HG02623 (cell line): ENCODE data around the gene RNF145.

Experiments
- ATAC-seq: cut with Tn5 transposase; IDR thresholded peaks from one replicate; pipeline ENCODE4 v1.9.1; 2021; ENCODE audit warnings: moderate library complexity; ENCODE audit not compliant: unreplicated experiment

RNF145 gene

GRCh38 chr5:159218595-159219023, 9.3 kb upstream of the RNF145 start:
- ATAC-seq: no peak

- ATAC-seq: no peak
These were observed 7.9 kb upstream of the RNF145 start for GRCh38 chr5:159217236-159217635.

DNA sequence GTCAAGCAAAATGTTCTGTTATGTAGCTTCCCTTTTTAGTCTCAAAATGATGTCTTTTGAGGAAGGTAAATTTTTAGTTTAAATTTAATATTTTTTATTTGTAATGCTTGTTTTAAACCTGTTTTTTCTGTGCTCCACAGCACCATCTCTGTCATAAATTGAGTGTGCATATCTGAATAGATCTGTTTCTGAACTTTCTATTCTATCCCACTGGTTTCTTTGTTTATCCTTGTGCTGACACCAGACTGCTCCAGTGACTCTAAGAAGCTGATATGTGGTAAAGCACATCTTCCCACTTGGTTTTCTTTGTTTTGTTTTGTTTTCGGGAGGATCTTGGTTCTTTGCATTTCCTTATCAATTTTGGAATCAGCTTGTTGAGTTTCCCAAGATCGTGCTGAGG, 7.1 kb upstream of the RNF145 start:
- no peak for ATAC-seq

DNA sequence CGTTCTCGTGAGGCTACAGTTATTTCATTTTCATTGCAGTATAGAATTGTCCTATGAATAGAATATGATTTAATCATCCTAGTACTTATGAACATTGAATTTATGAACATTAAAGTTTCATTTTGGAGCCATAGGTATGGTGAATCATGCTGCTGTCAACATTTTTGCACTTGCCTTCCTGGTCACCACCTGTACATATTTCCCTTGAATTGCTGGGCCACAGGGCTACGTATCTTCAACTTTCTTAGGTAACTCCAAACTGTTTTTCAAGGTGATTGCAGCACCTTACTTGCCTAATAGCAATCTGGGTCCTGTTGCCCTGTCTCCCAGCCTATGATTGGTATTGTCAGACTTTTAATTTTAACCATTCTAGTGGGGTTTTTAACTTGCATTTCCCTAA, 6.5 kb upstream of the RNF145 start:
- no peak for ATAC-seq

GRCh38 chr5:159214486-159215271, 5.3 kb upstream of the RNF145 start:
- no peak for ATAC-seq

GRCh38 chr5:159212657-159213462, 3.5 kb upstream of the RNF145 start:
- no peak for ATAC-seq

- ATAC-seq: no peak
These were observed 2.4 kb upstream of the RNF145 start for GRCh38 chr5:159211729-159212174.

- no peak for ATAC-seq
These were observed 1.5 kb upstream of the RNF145 start for GRCh38 chr5:159210846-159211245.

GRCh38 chr5:159210210-159210661, 883 bp upstream of the RNF145 start:
- ATAC-seq: no peak

GRCh38 chr5:159208514-159209437, 577 bp downstream of the RNF145 start:
- peak; percentile 0 for ATAC-seq

- peak; percentile 45 for ATAC-seq
These were observed 1.5 kb downstream of the RNF145 start for GRCh38 chr5:159207686-159208513.

GRCh38 chr5:159207222-159207685, 2.1 kb downstream of the RNF145 start:
- no peak for ATAC-seq

- no peak for ATAC-seq
These were observed 2.5 kb downstream of the RNF145 start for GRCh38 chr5:159206818-159207217.

DNA sequence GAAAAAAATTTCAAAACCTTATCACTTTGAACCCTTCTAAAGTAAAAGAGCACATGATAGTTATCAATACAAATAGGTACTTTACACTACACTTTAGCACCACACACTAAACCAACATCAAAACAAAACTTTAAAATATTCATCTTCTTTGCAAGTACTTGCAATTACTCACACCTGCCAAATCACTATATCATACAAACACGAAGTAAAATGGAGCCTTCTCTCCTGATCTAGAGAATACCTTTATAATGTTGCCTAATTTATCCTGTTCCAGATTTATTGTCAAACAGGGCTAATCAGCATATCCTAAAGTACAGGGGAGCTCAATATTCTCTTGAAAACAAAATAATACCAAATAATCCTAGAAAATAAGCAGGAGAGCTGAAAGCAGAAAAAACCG, 3.0 kb downstream of the RNF145 start:
- no peak for ATAC-seq

- no peak for ATAC-seq
These were observed 6.0 kb downstream of the RNF145 start for GRCh38 chr5:159203351-159203750.

- ATAC-seq: no peak
These were observed 7.2 kb downstream of the RNF145 start for GRCh38 chr5:159202151-159202550.

- ATAC-seq: no peak
These were observed 9.6 kb downstream of the RNF145 start for GRCh38 chr5:159199780-159200179.

GRCh38 chr5:159199225-159199624, 10.1 kb downstream of the RNF145 start:
- ATAC-seq: no peak

- peak; percentile 98 for ATAC-seq
These were observed 11.0 kb downstream of the RNF145 start for GRCh38 chr5:159198063-159199036.
